Occipital lobe (tissue), 2 donors: Measurements from ENCODE around the gene RPH3AL. TPM values are rescaled to one million over a fixed set of nuclear protein-coding genes. Genes with fewer than 3 reads are reported as not detected.
"Not testable (repeated sequence)": the region's sequence is repeated elsewhere in the genome, so short reads cannot be mapped to it uniquely, and the experiment has no call there.

ENCODE experiments used
- DNase-seq: peaks from one replicate; lab custom pipeline; 2025; lab: John Stamatoyannopoulos, UW
- total RNA-seq: library from RNA; depleted of rRNA; stranded (reverse); fragments of >200 nt; gene quantifications from one replicate; pipeline ENCODE4 v1.2.3, GENCODE V29; 2014

Gene RPH3AL
- total RNA-seq, 1 donor from 2014 or later = 1.1 TPM

DNA sequence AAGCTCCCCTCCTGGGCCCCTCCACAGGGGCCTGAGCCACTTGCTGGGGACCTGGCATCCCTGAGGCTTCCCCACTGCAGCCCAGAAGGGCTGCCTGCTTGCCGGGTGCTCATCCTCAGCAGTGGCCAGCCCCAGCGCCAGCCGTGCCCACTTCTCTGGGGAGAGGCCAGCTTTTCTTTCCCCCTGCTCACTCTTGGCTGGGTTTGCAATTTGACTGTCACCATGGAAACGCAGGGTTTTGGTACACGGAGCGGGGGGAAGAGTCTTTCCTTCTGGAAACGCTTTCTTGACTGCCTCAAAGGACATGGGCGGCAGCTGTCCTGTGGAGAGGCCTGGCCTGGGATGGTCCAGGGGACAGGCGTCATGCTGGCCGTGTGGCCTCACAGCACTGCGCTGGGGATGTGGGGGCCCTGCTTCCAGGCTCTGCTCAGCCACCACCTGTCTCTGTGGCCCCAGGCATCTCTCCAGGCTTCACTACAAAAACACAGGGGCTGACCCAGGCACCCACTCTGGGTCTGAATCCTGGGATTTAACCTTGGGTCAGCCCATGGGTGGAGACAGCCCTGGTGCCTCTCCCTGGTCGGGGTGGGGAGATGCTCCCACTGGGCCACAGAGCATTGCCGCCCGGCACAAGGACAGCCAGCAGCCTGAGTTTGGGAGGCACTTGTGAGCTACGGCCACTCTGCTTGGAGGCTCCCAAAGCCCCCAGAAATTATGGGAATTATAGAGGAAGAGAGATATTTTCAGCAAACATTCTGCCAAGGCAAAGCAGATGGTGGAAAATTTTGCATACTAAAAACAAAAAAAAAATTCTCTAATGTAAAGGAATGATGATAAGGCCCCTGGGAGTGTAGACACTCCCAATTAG lies 125.3 kb downstream of the RPH3AL start:
- peak; percentile 52 for DNase-seq

DNA sequence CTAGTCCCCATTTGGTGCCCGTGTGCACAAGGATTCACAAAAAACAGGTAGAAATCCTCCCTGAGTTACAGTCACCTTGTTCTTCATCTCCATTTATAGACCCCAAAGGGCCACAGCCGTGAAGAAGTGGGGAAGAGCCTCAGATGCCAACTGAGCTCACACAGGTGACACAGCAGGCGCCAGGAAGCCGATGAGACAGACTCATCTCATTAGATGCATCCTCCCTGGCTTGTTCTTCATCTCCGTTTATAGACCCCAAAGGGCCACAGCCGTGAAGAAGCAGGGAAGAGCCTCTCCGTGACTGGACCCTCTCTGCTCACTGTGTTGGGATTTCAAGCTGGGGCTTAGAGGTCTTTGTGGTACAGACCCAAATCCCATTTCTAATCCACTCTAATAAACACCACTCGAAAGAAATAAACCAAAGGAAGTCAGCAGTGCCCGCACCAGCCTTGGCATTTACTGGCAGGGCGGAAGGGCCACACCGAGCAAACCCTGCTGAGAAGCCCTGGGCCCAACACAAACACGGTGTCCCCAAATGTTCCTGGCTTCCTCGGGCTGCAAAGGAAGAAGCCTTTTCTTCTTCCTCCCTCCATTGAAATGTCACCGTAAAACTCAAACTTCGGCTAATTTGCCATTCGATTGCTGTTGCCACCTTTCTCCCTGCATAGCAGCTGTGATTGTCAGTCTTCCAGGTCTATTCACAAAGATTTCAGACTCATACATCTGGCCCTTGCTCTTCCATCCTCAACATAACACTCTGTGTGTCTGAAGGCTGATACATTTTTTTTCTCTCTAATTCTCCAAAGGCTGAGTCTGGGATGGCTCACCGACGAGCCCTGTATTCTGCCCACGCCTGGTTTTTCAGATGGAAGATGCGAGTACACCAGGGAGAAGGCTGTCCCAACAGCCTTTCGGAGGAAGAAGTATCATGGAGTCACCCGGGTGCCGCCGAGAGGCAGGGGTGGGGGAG lies 126.2 kb downstream of the RPH3AL start:
- DNase-seq = no peak

DNA sequence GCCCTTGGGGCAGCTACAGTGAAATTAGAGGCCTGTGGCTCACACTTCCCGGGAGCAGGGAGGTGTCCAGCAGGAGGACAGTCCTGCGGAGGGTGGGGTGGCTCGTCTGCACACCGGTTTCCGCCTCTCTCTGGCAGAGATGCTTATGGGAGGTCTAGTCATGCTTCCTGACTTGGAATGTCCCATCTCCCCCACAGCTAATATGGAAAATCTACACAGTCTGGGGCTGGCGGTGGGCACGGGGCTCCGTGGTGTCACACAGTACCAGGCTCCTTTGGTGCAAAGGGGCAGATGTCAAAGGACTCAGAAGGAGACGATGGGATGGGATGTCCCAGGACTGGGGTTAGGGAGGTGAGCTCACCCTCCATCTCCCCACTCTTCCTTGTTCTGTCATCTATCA lies 127.1 kb downstream of the RPH3AL start:
- no peak for DNase-seq

DNA sequence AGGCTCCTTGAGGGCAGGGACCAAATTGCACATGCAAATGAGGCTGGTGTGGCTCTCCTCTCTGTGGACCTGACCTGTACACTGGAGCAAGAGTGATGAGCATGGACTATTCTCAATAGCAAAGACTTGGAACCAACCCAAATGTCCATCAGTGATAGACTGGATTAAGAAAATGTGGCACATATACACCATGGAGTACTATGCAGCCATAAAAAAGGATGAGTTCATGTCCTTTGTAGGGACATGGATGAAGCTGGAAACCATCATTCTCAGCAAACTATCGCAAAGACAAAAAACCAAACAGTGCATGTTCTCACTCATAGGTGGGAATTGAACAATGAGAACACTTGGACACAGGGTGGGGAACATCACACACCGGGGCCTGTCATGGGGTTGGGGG lies 128.0 kb downstream of the RPH3AL start:
- not testable (repeated sequence) for DNase-seq

DNA sequence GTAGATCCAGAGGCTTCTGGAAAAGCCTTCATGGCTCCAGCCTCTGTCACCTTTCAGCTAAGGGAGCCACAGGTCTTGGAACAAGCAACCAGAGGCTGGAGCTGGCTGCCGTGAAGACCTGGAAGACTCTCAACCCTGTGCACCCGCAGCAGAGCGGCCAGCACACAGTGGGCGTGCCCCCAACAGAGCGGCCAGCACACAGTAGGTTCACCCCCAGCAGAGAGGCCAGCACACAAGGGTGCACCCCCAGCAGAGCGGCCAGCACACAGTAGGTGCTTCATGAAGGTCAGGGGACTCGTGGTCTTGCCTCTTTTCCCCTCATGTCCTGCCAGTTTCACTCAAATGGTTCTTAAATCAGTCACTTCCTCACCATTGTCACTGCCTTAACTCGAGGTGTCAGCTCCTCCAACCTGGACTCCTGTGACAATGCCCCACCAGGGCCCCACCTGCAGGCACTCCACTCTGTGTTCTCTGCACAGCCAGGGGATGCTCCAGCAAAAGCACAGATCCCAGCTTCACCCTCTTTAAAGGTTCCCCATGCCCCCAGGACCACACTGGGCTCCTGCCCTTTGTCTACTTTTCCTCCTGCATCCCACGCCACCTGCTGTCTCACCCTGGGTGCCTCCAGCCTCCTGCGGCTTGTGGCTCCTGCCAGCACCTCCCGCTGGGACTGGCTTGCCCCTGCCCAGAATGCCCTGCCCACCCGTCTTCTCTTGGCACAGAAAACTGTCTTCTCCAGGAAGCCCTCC lies 128.7 kb downstream of the RPH3AL start:
- no peak for DNase-seq

DNA sequence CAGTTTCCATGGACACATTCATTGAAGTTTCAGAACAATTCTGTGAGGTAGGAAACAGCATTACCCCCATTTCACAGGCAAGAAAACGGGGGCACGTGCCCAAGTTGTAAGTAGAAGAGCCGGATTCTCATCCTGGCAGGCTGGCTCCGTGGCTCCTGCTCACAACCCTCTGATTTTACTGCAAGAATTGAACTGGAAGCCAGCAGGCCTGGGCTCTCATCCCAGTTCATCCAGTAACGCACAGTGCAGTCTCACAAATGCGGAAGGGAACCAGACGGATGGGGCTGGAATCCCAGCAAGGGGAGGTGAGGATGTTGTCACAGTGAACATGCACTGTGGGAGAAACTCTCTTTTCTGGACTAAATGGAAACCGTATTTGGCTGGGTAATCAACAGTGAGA lies 130.4 kb downstream of the RPH3AL start:
- no peak for DNase-seq

DNA sequence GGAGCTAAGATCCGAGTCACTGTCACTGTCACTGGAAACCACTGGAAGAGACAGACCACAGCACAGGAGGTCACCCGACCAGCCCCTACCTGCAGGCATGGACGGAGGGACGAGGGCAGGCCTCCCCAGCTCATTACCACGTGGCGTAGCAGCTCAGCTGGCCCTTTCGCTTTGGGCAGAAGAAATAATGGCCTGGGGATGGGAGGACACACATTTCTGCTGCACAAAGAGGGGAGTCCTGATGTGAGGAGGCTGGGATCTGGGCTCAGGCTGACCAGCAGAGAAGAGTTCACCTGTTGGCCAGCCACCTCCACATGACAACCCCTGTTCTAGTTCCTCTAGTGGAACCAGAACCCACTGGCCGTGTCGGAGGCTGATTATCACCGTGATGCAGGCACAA lies 132.9 kb downstream of the RPH3AL start:
- DNase-seq = no peak

DNA sequence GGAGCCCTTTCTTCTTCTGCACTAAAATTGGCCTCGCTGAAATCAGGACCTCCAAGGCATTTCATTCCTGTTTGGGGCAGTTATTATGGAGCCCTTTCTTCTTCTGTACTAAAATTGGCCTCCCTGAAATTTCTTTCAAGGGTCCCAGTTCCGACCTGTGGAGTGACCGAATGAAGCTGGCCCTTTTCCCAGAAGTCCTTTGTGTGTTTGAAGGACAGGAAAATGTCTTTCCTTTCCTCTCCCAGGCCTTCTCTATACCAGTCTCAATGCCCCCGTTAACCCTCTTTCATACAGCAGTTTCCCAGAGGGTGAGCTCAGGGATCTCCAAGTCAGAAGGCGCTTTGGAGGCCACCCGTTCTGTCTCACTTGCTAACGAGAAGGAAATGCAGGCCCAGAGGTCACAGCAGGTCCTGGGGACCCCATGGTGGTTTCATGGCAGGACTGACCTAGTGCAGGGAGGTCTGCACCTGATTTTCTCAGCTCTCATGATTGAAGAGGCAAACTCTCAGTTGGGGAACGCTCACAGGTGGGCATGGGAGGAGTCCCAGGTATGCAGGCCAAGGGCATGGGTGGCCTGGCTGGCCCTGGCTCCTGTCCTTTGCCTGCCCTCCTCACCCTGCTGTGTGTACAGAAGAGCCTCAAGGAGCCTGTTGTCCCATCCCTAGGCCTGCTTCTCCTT lies 134.0 kb downstream of the RPH3AL start:
- DNase-seq = no peak

DNA sequence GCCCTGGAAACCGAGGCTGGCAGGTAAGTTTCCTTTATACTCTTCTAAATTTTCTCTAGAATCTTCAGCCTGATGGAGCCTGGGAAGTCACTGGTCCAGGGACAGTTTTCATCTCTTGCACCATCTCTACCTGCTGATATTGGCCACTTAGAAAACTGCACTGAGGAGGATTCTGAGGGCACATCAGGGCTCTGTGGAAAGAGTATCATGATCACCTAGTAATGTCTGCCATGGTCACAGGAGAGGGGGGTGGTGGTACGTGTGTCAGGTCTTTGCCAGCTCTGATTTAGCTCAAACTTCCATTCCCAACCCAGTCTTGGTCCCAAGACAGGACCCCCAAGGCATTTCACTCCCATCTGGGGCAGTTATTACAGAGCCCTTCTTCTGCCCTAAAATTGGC lies 136.0 kb downstream of the RPH3AL start:
- no peak for DNase-seq

DNA sequence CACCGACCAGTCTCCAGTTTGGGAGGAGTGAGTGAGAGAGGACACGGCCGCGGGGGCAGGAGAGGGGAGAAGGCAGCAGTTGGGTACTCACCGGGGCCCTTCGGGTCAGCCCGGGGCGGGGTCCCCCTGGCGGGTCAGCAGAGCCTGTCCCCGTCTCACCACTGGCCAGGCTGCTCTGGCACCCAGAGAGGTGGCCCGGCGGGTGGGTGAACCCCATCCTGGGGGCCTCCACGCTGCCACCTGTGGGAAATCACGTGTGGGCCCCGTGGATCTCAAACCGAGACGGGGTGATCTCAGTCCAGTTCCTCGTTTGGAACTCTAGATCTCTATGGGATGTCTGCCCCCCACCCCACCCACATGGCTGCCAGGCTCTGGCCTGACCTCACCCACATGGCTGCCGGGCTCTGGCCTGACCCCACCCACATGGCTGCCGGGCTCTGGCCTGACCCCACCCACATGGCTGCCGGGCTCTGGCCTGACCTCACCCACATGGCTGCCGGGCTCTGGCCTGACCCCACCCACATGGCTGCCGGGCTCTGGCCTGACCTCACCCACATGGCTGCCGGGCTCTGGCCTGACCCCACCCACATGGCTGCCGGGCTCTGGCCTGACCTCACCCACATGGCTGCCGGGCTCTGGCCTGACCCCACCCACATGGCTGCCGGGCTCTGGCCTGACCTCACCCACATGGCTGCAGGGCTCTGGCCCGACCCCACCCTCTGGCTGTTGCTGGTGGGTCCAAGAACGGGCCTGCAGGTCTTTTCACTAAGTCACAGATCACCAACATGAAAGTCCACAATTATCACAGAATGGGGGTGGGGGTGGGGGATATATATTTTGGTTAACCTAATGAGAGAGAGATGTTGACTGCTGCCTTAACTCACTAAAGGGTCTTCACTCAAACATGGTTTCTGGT lies 136.8 kb downstream of the RPH3AL start:
- not testable (repeated sequence) for DNase-seq

DNA sequence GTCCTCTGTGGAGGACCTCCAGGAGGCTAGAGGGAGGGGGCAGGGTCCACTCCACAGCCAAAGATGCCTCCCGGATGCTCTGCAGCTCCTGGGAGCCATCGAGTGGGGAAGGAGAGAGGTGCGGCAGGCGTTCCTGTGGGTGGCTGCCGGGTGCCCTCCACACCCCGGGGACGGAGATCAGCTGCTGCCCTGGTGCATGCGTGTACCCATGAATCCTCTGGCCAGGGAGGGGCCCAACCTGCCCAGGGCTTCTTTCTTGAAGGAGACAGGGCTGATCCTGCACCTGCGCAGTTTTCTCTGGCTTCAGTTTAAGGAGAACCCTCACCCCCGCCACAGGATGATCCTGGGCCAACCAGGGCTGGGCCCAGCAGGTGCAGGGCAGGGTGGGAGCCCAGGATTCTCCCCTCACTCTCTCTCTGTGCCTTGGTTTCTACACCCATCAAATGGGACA lies 137.7 kb downstream of the RPH3AL start:
- DNase-seq = no peak

DNA sequence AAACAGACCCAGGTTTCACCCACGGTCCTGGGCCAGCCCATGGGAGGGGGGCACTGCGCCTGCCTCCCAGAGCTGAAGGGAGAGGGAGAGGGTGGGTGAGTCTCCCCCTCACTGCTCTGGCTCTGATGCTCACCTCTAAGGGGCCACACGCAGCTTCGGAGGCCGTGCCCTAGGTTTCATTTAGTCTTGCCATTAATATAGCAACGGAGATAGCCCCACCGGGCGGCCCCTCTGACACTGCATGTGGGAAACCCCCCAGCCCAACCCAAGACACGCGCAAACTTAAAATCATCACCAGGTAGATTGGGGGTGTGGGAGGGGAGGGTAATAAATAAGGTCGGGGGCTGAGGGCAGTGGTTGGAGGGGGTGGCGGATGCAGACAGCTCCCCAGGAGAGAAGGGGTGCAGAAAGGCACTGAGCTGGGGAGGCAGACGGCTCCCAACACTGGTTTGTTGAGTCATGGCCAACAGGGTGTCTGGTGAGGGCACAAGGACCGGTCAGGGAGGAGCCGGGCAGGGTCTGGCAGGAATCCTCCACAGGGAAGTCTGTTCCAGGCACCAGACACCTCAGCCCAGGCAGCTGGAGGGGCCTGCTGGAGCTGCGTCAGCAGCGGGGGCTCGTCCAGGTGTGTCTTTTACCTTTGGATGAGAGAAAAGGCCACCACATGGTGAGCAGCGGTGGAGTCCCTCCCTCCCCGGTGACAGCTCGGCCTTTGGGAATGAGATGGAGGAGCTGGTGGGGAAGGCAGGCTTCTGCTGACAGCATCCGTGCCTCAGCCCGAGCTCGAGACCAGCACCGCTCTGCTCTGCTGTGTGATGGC lies 139.1 kb downstream of the RPH3AL start:
- no peak for DNase-seq

DNA sequence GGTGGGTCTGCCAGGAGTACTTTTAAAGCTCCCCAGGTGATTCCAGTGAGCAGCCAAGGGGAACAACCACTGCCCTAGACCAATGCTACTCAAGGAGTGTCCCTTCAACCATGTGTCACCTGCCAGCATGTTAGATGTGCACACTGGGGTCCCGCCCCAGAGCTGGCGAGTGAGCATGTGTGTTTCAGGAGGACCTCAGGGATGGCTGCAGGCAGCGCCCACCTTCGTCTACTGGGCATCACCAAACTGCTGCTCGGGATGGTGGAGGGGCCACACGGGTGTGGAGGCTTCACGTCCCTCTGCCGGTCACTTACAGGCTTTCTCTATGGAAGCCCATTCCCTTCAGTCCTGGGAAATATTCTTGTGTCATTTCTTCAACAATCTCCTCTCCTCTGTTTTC lies 142.2 kb downstream of the RPH3AL start:
- no peak for DNase-seq

DNA sequence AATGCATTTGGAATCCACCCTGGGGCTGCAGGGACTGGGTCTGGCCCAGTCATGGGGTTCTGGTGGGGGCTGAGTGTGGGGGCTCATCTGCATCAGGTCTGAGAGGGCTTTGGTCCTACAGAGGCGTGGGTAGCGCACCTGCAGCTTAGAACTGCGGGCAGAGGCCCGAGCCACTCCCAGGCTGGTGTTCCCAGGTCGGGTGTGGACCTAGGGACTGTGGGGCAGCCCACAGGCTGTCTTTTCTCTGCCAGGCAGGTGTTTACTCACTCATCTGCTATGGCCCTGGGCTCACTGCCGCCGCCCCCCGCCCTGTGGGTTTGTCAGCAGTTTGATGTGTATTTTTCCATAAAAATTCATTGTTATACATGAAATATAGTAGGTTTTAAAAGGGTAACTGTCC lies 144.2 kb downstream of the RPH3AL start:
- no peak for DNase-seq

DNA sequence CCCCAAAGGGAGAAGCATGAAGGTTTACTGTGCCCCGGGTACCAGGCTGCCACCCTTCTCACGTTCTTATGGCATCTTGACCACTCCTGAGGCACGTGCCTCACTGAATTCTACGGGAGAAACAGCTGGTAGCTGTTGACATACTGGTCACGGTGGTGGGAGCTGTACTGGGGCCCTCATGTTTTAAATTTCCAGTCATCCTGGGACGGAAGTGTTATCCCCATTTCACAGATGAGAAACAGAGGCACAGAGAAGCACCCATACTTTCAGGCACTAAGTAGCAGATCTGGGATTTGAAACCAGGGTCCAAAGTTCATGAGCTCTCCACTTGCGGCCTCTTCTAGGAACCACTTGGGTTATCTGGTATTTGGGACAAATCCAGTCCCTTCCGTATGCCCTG lies 144.8 kb downstream of the RPH3AL start:
- DNase-seq = no peak

DNA sequence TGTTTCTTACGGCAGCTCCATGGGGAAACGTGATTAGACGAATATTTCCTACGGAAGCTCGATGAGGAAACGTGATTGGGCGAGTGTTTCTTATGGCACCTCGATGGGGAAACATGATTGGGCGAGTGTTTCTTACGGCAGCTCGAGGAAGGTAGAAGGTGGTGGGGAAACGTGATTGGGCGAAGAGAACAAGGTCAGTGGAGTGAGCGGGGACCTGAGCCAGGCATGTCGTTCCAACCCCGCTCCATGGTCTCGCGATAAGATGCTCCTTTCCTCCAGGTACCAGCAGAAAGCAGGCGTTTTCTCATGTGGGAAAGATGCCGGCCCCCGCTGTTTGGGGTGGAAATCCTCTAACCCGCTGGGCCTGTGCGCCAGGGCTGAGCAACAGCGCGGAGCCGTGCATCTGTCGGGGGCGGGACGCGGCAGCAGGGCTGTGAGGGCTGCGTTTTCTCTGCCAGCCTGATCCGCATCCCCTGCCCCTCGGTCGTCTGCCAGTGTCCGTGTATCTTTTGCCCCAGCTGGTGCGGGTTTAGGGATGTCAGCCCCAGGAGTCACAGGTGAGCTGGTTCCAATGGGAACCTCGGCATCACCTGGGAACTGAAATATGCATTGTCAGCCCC lies 145.6 kb downstream of the RPH3AL start:
- DNase-seq = no peak

DNA sequence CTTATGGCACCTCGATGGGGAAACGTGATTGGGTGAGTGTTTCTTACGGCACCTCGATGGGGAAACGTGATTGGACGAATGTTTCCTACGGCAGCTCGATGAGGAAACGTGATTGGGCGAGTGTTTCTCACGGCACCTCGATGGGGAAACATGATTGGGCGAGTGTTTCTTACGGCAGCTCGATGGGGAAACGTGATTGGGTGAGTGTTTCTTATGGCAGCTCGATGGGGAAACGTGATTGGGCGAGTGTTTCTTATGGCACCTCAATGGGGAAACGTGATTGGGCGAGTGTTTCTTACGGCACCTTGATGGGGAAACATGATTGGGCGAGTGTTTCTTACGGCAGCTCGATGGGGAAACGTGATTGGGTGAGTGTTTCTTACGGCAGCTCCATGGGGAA lies 146.1 kb downstream of the RPH3AL start:
- not testable (repeated sequence) for DNase-seq

DNA sequence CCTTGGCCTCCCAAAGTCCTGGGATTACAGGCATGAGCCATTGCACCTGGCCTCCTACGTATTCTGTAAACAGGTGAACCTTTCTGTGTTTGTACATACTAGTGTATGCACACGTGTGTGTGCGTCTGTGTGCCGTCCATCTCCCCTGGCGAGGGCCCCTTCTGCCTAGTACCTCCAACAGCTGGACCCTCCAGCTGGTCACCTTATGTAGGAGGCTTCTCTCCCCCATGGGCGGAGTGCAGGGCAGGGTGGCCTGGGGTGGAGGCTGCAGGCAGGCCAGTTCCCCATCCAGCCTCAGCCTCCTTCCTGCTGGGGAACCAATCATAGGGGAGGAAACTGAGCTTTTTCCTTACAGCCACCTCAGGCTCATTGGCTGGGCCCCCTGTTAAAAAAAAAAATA lies 146.8 kb downstream of the RPH3AL start:
- DNase-seq = no peak
